ENCODE results near the gene ZNF367.

DNA sequence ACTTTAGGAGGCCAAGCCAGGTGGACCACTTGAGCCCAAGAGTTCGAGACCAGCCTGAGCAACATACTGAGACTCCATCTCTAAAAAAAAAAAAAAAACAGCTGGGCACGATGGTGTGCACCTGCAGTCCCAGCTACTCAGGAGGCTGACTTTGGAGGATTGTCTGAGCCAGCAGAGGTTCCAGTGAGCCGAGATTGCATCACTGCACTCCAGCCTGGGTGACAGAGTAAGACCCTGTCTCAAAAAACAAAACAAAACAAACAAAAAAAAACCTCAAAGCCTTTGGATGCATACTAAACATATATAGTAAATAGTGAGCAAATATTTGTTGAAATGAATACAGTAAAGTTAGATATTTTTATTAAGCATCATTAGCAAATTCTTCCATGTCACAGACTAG, 40.0 kb downstream of the ZNF367 start:
- TF ChIP-seq, protein P1, sequence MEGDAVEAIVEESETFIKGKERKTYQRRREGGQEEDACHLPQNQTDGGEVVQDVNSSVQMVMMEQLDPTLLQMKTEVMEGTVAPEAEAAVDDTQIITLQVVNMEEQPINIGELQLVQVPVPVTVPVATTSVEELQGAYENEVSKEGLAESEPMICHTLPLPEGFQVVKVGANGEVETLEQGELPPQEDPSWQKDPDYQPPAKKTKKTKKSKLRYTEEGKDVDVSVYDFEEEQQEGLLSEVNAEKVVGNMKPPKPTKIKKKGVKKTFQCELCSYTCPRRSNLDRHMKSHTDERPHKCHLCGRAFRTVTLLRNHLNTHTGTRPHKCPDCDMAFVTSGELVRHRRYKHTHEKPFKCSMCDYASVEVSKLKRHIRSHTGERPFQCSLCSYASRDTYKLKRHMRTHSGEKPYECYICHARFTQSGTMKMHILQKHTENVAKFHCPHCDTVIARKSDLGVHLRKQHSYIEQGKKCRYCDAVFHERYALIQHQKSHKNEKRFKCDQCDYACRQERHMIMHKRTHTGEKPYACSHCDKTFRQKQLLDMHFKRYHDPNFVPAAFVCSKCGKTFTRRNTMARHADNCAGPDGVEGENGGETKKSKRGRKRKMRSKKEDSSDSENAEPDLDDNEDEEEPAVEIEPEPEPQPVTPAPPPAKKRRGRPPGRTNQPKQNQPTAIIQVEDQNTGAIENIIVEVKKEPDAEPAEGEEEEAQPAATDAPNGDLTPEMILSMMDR (IDR thresholded peaks at IDR 0.05; ENCODE audit: insufficient read depth, low read length) = no peak
- TF ChIP-seq, protein P2, sequence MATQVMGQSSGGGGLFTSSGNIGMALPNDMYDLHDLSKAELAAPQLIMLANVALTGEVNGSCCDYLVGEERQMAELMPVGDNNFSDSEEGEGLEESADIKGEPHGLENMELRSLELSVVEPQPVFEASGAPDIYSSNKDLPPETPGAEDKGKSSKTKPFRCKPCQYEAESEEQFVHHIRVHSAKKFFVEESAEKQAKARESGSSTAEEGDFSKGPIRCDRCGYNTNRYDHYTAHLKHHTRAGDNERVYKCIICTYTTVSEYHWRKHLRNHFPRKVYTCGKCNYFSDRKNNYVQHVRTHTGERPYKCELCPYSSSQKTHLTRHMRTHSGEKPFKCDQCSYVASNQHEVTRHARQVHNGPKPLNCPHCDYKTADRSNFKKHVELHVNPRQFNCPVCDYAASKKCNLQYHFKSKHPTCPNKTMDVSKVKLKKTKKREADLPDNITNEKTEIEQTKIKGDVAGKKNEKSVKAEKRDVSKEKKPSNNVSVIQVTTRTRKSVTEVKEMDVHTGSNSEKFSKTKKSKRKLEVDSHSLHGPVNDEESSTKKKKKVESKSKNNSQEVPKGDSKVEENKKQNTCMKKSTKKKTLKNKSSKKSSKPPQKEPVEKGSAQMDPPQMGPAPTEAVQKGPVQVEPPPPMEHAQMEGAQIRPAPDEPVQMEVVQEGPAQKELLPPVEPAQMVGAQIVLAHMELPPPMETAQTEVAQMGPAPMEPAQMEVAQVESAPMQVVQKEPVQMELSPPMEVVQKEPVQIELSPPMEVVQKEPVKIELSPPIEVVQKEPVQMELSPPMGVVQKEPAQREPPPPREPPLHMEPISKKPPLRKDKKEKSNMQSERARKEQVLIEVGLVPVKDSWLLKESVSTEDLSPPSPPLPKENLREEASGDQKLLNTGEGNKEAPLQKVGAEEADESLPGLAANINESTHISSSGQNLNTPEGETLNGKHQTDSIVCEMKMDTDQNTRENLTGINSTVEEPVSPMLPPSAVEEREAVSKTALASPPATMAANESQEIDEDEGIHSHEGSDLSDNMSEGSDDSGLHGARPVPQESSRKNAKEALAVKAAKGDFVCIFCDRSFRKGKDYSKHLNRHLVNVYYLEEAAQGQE (IDR thresholded peaks at IDR 0.05; ENCODE audit: insufficient replicate concordance, low read depth) = no peak
- no peak for TF ChIP-seq POLR2AphosphoS5 (IDR thresholded peaks at IDR 0.05; ENCODE audit: low read depth)
- TF ChIP-seq GABPA (IDR thresholded peaks at IDR 0.05; ENCODE audit: low read depth) = no peak

Measured in HL-60 (cell line).